NCI-H2196 (cell line): ENCODE measurements around the gene HCFC1R1.

Experiments
- DNase-seq: peaks from one replicate; lab custom pipeline; 2025; ENCODE audit not compliant: unreplicated experiment; lab: John Stamatoyannopoulos, UW

Gene HCFC1R1

GRCh38 chr16:3020247-3020603 is 3.5 kb downstream of the HCFC1R1 start, which contains the start of gene TNFRSF12A:
TNFRSF12A (plus strand) TSS chr16:3020368; CDS start chr16:3020398, 30 bp downstream.
- peak; percentile 86 for DNase-seq

DNA sequence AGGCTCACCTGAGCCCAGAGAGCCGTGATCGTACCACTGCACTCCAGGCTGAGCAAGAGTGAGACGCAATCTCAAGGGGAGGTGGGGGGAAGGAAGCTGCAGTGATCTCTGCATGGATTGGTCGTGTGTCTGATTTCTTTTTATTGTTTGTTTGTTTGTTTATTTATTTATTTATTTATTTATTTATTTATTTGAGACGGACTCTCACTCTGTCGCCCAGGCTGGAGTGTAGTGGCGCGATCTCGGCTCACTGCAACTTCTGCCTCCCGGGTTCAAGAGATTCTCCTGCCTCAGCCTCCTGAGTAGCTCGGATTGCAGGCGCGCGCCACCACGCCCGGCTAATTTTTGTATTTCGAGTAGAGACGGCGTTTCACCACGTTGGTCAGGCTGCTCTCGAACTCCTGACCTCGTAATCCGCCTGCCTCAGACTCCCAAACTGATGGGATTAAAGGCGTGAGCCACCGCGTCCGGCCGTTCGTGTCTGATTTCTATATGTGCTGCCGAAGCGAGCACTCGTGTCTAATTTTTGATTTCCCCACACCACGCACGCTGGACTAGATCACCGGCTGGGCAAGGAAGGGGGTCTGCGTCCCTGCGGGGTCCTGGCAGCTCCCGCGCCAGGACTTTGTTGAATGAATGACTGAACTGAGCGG is 4.0 kb downstream of the HCFC1R1 start:
- no peak for DNase-seq

GRCh38 chr16:3017794-3018506 is 5.8 kb downstream of the HCFC1R1 start, which contains the start of gene CLDN6:
CLDN6 (minus strand) TSS chr16:3018183; CDS start chr16:3016021, 2,162 bp downstream.
- DNase-seq = peak; percentile 11

GRCh38 chr16:3017344-3017743 is 6.4 kb downstream of the HCFC1R1 start:
- DNase-seq = no peak

DNA sequence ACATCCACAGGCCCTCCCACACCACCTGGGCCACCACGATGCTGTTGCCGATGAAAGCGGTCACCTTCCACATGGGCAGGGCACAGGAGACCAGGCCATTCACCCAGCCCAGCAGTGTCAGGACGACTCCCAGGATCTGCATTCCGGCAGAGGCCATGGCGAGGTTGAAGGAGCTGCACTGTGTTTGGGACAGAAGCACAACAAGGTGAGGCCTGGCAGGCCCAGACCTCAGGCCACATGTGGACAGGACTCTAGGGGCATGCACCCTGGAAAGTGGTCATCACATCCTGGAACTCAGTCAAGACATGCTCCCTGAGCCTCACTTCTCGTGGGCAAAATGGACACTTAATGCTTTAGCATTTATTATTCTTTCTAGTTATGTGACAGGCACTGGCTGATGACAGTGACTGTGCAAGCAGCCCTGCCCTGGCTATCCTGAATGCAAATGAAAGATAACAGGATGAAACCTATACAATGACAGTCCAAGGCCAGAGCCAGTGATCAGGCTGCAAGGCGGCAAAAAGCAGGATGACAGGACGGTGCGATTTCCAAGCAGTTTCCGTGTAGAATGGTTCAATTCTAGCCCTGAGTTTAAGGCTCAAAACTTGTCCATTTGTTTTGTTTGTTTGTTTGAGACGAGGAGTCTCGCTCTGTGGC is 7.7 kb downstream of the HCFC1R1 start:
- no peak for DNase-seq

DNA sequence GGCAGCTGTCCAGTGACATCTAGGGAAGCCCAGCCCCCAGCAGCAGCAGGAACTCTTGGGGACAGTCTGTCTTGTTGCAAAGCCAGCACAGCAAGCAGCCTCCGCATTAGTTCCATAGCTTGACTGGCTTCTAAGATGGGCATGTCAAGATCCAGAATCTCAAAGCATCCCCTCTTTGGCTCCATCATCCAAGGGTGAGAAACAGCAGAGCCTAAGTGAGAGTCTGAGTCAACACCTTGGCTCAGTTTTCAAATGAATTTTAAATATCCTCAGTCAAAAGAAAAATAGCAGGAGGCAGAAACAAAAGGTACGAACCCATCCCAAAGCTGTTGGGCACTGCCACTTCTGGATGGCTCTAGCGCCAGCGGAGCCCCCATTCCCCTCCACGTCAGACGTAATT is 8.8 kb downstream of the HCFC1R1 start:
- no peak for DNase-seq

DNA sequence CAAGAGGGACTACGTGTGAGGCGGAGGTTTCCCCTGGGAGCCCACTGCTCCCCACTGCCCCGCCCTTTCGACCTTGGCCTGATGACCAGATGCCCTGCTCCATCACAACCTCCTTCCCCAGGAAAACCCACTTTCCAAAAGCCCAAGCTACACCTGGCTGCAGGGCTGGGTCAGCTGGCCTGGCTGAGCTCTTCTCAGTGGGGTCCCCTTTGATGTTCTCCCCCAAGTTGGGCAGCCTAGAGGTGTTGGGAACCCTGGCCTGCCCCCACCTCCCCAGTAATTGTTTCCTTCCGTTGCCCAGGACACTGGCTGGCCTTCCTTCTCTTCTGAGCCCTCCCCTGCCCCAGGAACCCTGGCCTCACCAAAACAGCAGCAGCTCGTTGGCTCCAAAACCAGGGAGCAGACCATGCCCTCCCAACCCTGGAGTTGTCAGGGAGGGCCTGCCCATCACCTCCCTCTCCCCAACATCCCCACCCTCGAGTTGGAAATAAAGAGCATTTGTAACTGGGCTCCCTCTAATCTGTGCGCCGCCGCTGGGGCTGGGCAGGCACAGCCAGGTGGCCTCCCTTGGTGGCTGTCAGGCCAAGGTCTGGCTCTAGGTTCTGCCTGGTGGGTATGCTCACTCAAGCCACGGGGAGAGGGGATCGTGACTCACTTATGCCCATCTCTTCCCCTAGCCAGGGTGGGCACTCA is 9.6 kb downstream of the HCFC1R1 start:
- no peak for DNase-seq

DNA sequence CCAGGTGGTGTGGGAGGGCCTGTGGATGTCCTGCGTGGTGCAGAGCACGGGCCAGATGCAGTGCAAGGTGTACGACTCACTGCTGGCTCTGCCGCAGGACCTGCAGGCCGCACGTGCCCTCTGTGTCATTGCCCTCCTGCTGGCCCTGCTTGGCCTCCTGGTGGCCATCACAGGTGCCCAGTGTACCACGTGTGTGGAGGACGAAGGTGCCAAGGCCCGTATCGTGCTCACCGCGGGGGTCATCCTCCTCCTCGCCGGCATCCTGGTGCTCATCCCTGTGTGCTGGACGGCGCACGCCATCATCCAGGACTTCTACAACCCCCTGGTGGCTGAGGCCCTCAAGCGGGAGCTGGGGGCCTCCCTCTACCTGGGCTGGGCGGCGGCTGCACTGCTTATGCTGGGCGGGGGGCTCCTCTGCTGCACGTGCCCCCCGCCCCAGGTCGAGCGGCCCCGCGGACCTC is 10.2 kb downstream of the HCFC1R1 start:
- no peak for DNase-seq

GRCh38 chr16:3012828-3013420 is 10.8 kb downstream of the HCFC1R1 start, which contains the start of gene CLDN9:
CLDN9 (plus strand) TSS chr16:3012923; CDS start chr16:3013363, 440 bp downstream.
- DNase-seq = peak; percentile 51

DNA sequence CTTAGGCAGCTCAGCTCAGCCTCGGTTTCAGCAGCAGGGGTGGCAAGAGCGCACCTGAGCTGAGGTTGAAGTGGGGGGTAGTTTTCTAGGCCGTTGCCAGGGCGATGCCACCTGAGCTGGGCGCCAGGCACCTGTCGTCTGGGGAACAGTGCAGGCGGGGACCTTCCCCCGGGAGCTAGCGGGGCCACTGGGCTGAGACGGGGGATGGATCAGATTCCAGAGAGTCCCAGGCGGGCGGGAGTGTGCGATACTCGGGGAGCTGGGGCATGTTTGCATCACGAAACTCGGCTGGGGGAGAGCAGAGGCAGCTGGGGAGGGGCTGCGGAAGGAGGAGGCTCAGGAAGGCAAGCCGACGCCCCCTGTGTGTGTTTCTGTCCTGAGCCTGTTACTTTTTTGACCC is 11.5 kb downstream of the HCFC1R1 start:
- DNase-seq = peak; percentile 83

- DNase-seq = no peak
Observed at GRCh38 chr16:3010510-3010909, 13.2 kb downstream of the HCFC1R1 start.

- peak; percentile 43 for DNase-seq
Observed at GRCh38 chr16:3009568-3010390, 14.0 kb downstream of the HCFC1R1 start.

DNA sequence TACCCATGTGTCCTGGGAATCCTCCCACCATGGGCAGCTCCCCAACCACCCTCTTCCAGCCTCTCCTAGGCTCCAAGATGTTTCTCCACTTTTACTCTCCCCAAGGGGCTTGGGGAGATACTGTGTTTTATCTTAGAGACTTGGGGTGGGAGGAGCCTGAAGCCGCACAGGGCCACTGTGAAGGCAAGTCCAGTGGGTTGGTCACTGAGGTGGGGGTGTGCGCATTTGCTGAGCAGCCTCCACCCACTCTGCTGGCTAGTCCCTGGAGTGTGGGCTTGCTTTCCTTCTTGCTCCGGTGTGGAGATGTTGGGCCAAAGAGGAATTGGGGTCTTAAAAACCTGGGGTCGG is 15.1 kb downstream of the HCFC1R1 start:
- no peak for DNase-seq

- no peak for DNase-seq
Observed at GRCh38 chr16:3007957-3008689, 15.6 kb downstream of the HCFC1R1 start.

DNA sequence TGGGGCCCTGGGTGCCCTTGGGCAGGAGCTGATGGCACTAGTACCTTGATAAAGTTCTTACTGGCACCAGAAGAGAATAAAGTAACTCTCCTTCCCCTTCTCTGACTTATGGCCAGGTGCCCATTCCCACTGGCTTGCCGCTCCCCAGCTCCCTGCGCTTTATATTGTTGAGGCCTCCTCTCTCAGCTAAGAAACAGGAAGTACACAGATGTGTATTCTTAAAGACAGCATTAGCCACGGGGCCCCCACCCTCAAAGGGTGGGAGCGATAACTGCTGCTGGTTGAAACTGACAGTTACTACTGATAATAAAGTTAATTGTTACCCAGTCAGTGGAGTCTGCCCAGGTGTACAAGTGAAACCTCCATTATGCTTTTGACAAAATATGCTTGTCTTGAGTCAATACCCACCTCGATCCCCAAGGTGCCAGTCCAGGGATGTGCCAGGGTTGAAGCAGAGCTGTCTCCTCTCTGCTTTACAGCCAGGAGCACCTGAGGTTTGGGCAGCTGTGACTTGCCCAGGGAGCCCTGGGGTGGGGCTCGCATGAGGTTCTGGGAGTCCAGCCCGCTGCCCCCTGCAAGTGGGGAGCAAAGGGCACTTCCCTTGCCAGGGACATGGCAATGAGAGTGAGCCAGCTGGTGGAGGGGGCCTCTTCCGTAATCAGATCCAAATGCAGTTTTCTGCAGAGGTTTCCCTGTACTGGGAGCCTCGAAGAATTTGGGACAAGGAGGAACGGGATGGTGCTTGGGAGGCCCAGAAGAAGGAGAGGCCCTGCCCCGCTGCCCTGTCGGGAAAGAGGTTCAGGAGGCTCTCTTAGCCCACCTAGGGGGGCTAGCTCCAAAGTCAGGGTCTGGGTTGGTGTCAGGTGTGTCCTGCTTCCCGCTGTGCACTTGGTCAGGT is 16.4 kb downstream of the HCFC1R1 start:
- no peak for DNase-seq

- peak; percentile 50 for DNase-seq
Observed at GRCh38 chr16:3004781-3005284, 18.9 kb downstream of the HCFC1R1 start.

DNA sequence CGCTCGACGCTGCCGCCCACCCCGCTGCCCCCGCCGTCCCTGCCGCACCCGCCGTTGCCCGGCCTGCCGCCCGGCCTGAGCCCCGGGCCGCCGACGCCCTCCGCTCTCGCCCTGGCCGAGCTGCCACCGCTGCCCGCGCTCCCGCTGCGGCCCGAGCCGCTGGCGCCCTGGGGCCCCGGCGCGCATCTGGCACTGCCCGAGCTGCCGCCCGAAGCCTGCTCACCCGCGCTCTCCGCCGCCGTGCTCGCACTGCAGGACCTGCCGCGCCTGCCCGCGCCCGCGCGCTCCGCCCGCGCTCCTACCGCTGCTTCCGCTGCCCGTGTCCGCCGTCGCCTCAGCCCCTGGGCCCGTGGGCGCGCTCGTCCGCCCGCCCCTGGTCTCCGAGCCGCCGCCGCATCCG is 19.4 kb downstream of the HCFC1R1 start:
- DNase-seq = peak; percentile 68

DNA sequence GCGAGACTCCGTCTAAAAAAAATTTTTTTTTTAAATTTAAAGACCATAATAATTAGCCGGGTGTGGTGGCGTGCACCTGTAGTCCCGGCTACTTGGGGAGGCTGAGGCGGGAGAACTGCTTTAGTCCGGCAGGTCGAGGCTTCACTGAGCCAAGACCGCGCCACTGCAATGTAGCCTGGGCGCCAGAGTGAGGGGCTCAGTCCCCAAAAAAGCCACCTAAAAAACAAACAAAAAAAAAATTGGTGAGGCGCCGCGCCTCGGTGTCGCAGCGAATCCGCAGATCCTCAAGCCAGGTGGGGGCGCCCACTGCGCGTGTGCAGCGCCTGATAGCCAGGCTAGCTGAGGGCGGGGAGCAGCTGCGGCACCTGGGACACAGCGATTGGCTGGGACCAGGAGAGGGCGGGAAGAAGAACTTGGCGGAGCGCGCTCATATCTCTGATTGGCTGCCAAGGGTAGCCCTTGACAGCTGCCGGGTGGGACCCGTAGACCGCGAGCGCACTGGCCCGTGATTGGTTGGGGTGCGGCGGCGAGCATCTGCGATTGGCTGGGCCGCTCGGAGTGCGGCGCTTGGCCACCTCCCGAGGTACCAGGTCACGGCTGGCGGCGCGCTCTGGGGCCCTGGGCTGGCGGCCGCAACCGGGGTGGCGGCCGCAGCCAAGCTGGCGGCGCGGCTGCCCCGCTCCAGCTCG is 20.0 kb downstream of the HCFC1R1 start:
- DNase-seq = peak; percentile 98
